RCC 7860 (cell line): Measurements from ENCODE around the gene RXRG.
"Not testable (repeated sequence)": the region's sequence is repeated elsewhere in the genome, so short reads cannot be mapped to it uniquely, and the experiment has no call there.

Experiments used
- DNase-seq: peaks from one replicate; pipeline ENCODE4 v3.0.0-alpha.2; 2015; ENCODE audit warnings: low spot score
- FAIRE-seq: peaks from 2 replicates; lab custom pipeline; 2012; peaks lifted over from hg19 to GRCh38; lab: Jason Lieb, UNC

RXRG gene

DNA sequence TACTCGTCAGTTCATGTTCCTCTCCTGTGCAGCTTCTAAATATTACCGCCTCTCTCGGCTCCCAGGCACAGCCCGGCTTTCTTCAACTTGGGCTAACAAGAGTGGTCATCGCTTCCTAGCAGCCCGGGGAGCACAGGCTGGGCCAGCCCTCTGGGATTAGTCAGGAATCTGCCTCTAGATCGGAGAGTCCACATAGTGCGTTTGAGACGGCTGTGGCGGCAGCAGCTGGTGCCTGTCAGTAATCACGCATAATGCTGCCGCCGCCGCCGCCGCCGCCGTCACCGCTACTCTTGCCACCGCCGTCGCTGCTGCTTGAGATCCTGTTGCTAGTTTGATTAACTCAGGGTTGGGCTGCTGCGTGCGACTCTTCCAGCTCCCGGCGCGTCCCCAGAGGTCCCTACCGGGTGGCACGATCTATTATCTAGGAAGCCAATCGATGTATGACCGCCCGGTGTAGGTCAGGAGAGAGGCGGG lies at the start of gene RXRG:
TSS of gene RXRG (minus strand) at position 230 of the 474 bp plus-strand sequence. CDS start 233 bp downstream, outside the sequence.
- no peak for DNase-seq
- no peak for FAIRE-seq

DNA sequence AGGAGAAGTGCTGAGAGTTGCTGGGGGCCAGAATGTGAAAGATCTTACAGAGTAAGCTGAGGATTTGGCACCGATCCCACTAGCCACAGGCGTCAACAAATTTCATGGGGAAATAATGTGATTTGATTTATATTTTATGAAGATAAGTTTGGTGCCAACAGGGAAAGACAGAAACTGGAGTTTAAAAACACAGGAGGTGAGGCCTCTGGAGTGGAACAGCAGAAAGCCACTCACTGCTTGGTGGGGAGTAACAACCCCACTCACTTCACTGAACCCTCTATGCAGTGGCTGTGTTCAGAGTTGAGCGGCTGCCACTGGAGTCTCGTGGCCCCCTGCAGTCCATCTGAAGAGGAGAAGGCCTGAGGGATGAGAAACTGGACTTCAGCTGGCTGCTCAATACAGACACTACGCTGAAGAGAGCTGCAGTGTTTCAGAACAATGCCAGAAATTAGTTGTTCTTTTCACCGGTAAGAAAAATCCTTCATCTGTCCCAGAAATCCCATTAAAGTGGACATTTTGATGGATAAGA lies 48.0 kb upstream of the RXRG start:
- DNase-seq = no peak
- no peak for FAIRE-seq

DNA sequence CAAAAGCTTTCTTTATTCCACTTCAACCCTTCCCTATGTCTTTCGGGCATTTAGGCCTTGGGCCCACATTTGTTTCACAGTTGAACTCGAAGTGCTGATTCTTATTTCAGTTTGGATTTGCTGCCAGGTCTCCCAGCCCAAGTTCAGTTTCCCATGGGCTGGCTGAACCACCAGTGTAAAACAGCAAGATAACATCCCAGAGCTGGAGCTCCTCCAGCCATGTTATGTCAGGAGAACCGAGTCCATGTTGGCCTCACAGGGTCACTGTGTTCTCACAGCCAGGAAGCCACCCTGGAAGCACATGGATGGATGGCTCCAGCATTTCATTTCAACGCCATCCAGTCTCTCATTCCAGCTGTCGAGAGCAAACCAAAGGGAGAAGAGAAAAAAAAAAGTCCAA lies 45.2 kb upstream of the RXRG start:
- FAIRE-seq (no peak), DNase-seq (no peak)

DNA sequence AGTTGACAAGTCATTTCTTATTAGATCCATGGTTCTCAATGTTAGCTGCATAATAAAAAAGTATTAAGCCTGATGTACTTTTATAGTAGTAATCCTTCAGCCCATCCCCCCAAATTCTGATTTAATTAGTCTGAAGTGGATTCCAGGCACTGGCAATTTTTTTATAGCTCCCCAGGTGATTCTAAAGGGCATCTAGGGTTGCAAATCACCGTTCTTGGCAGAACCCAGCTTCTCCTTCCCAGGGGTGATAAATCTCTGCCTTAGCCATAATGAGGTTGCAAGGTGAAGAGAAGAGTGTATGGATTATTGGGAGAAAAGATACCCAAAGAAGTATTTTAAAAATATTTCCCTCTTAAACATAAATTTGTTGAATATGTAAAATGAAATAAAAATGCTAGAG lies 43.0 kb upstream of the RXRG start:
- DNase-seq (no peak), FAIRE-seq (no peak)

DNA sequence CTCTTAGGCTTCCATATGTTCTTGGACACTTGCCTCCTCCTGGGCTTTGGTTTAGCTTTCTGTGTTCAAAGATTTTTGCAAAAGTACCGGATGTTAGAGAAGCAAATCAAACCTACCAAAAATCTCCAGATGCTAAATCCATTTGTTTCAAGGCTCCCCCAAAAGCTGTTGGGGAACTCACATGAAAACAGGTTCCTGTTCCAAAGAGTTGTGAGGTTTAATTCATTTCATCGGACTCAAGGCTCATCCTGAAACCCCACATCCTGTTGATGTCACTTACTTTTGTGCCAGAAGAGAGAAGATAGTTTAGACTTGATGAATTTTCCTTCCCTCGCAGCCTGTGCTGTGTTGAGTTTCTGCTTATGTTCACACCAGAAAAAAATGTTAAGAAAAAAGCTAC lies 41.7 kb upstream of the RXRG start:
- FAIRE-seq (no peak), DNase-seq (no peak)

DNA sequence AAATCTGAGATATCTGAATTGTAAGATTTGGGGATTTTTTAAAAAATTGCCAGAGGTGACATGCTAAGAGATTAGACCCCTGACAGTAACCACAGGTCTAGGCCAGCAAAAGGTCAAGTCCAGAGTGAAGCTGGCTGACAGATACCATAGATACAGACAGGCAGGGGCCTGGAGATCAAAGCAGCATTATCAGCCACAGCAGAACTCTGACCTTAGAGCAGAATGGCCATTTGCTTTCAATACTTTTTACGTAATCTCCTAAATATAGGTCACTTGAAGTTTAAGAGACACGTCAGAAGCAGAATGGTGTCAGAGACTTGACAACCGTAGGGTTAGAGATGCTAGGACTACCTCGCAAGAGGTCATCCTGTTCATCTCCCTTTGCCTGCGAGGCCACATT lies 40.8 kb upstream of the RXRG start:
- DNase-seq = no peak
- FAIRE-seq = no peak

DNA sequence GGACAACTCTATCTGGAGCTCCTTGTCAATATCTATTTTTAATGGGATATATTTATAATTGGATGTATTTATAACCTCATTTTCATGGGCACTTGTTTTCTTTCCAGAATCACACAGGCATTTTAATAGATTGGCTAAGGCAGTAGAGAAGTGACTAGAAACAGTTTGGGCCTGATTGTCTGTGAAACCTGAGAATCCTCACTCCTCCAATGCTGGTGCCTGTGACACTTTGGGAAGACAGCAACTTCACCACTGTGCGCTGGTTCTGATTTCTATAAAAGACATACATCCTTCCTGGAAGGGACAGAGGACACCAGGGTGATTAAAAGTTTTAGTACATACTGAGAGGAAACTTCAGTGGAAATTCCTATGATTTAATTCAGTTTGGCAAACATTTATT lies 39.6 kb upstream of the RXRG start:
- DNase-seq (no peak), FAIRE-seq (no peak)

DNA sequence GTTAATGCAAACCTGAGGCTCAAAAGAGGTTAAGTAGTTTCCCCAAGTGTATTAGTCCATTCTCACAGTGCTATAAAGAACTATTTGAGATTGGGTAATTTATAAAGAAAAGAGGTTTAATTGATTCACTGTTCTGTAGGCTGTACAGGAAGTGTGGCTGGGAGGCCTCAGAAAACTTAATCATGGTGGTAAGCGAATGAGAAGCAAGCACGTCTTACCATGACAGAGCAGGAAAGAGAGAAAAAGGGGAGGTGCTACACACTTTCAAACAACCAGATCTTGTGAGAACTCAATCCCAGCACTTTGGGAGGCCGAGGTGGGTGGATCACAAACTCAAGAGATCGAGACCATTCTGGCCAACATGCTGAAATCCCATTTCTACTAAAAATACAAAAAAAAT lies 38.5 kb upstream of the RXRG start:
- DNase-seq = no peak
- no peak for FAIRE-seq

DNA sequence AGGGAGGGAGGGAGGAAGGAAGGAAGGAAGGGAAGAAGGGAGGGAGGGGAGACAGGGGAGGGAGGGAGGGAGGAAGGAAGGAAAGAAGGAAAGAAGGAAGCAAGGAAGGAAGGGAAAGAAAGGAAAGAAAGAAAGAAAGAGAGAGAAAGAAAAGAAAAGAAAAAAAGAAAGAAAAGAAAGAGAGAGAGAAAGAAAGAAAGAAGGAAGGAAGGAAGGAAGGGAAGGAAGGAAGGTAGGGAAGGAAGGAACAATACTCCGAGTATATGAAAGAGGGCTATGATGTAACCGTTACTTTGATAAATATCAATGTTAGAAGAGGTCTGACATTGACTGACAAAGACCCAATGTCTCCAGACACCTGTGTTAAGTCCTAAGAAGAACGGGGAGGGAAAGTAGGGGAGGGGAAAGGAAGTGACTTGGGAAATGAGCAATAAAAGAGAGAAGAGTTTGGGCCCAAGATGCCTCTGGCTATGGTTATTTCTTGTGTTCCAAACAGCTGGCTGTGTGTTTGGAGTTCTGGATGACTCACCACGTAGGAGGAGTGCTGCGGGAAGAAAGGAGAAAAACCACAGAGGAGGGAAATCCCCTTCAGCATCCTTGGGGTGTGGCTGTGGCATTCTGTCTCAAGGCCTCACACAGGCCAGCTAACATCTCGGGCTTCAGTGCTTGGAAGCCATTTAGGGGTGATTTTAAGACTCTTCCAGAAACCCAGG lies 37.0 kb upstream of the RXRG start:
- peak; percentile 73 for FAIRE-seq
- peak; percentile 73 for DNase-seq

DNA sequence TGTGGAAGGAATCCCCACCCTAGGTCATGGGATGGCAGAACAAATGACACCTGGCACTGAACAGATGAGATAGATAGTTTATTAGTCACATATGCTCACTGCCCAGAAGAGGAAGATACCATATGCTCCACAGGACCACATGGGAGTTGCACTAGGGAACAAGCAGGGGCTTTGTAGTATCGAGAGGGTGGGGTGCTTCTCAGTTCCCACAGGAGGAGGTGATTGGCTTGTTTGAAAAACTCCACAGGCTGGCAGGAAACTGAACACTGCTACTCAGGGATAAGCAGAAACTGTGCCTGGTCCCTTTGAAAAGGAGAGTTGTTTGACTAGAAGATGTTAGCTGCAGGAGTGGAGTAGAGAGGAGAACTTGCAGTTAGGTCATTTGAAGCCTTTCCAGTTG lies 31.9 kb upstream of the RXRG start:
- DNase-seq = no peak
- no peak for FAIRE-seq

DNA sequence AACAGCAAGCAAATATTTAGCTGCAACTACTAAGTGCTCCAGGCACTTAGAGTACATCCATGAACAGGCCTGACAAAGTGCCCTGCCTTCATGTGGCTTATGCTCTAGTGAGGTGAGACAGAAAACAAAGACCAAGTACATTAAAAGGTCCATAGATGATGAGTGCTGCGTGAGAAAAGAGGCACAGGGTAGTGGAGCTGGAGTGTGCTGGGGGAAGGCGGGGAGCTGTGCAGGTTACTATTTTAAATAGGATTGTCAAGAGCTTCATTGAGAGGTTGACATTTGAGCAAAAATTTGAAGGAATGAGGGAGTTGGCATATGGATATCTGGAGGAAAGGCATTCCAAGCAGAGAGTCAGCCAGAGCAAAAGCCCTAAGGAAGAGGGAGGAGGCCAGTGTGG lies 29.3 kb upstream of the RXRG start:
- DNase-seq = no peak
- no peak for FAIRE-seq

DNA sequence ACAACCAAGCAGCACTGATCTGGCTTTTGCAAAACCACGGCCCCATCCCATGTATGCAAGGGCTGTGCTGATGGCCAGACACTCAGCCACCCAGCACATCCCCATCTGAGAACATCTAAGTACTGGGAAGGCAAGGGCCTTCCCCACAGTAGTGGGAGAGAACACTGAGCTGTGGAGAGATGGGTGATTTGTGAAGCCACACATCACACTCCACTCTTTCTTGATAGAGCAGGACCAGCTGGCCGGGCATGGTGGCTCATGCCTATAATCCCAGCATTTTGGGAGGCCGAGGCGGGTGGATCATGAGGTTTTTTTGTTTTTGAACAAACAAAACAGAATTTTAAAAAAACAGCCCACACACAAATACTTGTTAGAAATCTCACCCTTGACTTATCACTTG lies 28.2 kb upstream of the RXRG start:
- FAIRE-seq = no peak
- no peak for DNase-seq

DNA sequence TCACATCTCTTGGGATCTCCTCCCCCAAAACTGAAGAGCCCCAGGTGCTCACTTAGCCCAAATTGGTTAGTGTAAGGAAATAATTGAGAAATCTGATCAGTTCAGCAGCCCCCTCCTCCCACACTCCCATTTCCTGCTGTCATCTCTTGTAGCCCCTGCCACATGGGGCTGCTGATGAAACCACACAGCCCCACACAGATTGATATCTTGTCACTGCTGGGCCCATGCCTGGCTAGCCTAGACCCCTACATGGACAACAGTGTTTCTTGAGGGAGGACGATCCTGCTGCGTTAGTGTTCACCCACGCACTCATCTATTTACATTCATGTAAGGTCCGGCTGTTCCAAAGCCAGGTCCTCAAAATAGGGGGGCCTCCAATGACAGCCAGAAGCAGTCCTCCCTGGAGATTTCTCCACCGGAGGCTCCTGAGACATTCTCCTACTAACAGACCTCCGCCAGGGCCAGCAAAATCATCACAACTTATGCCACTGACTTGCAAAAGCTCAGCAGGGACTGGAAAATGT lies 23.9 kb upstream of the RXRG start:
- FAIRE-seq (no peak), DNase-seq (no peak)

DNA sequence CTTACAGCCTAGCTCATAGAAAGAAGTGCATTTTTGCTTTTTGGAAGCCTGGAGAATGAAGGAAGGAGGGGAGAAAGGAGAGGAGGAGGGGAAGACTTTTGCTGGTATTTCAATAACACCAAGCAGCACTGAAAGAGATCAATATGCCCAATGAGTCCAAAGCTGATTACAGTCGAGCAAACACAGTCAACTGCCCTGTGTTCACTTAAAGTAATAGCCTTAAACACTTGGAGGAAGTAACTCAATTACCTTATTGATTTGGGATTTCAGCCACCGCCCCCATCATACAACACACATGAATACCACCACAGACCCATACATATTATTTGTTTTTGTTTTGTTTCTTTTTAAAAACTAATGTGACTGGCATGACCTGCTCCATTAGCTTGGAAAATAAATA lies 23.3 kb upstream of the RXRG start:
- no peak for FAIRE-seq
- DNase-seq = no peak

DNA sequence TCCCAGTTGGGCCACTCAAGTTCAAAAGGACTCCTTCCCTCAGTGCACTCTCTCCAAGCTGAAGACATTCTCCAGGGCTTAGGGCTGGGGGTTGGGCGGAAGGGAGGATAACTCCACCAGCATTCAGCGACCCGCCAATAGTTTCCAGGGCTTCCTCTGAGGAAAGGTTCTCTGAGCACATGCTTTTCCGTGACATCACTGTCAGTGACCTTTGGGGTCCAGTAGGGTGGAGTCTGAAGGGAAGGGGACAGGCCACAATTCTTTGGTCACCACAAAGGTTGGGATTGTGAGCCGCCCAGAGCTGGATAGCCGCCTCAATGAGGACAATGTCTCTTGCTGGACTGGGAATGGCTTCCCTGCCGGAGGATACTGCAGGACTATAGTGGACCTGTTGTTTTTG lies 22.8 kb upstream of the RXRG start:
- DNase-seq (no peak), FAIRE-seq (no peak)

DNA sequence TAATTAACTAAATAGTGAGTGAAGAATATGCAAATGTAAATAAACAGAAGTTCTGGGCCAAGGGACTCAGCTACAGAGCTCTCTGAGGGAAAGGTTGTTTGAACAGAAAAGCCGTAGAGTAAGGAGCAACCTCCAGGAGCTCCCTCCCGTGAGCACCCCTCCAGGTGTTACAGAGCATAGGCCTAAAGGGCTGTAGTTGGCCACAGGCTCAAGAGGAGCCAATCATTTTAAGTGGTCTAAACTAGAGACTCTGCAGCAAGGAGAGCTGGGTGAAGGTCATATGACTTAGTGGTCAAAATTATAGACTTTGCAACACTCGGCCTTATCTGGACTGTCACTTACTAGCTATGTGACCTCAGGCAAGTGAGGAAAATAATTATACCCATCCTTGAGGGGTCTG lies 19.1 kb upstream of the RXRG start:
- no peak for FAIRE-seq
- no peak for DNase-seq

DNA sequence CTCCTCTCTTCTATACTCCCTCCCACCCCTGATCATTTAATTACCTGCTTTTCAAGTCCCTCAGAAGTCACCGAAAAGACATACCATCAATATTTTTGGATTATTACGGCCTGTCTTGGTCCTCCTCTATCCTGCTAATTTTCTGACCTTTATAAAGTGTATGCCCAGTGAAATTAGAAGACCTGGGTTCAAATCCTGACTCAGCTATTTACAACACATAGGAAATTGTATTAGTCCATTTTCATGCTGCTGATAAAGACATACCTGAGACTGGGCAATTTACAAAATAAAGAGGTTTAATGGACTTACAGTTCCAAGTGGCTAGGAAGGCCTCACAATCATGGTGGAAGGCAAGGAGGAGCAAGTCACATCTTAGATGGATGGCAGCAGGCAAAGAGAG lies 14.8 kb upstream of the RXRG start:
- FAIRE-seq, DNase-seq: not testable (repeated sequence)

DNA sequence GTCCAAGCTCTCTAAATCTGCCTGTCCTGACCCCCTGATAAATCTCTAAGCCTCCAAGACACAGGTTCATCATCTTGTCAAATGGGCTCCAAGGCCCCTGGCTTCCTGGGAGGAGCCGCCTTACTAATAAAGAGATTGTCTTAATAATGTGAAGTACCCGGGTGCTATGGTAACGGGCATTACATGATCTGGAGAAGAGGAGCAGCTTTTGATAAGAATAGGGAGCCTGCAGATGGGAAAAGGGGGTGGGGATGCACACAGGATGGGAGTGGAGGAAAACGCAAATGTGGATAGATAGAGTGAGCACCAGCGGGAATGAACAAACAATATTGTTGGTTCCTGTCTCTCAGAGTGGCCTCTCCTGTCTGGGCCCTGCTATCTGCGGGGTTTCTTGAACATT lies 11.9 kb upstream of the RXRG start:
- no peak for FAIRE-seq

DNA sequence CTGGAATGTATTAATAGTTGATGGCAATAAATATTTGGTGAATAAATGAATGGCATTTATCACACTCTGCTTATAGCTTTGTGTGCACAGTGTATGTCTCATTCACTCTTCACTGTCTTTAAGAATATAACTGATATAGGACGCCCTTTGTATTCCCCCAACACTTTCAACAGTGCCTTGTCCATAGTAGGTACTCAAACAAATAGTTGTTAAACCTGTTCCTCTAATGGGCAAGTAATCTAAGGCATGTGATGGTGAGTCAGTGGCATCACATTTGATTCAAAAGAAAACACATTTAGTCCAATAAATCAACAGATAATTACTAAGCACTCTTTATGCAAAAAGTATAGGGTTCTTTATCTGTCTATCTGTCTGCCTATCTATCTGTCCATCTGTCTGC lies 11.2 kb upstream of the RXRG start:
- DNase-seq = no peak
- no peak for FAIRE-seq

More for the DNA sequence above, 11.9 kb upstream of the RXRG start:
- DNase-seq = no peak

DNA sequence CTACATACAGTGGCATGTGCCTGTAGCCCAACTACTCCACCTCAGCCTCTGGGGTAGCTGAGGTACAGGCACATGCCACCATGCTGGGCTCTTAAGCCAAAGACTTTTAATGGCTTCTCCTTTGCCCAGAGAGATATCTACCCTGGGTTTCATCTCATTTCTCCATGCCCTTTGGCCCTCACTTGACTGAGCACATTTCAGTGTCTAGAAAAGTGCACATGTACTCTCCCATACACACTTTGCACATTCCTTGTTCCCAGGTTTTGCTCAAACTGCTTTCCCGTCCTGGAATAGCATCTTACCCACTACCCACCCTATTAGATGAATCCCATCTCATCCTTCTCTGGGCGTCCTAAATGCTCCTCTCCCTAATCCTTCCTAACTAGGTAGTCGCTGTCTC lies 10.2 kb upstream of the RXRG start:
- no peak for DNase-seq
- no peak for FAIRE-seq

DNA sequence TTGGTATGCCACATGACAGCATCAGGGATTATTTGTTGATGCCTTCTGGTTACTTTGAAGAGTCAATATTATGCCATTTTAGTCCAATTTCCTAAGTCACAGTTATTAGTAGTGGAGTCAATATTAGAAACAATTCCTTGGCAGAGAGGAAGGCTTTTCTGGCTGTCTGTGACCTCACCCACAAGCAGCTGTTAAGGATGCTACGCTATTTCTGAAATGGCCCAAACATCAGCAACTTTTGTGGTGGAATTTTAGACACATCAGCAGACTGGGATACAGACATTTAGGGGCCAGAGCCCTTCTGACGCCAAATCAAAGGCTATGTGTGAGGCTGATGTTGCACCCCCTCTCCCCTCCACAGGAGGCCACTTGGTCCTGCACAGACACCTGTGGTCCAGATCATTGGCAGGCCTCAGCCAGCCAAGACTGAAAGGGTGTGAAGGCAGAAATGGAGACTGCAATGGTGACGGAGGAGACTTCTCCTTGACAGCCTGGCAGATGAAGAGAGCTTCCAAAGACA lies 9.2 kb upstream of the RXRG start:
- FAIRE-seq (no peak), DNase-seq (no peak)

DNA sequence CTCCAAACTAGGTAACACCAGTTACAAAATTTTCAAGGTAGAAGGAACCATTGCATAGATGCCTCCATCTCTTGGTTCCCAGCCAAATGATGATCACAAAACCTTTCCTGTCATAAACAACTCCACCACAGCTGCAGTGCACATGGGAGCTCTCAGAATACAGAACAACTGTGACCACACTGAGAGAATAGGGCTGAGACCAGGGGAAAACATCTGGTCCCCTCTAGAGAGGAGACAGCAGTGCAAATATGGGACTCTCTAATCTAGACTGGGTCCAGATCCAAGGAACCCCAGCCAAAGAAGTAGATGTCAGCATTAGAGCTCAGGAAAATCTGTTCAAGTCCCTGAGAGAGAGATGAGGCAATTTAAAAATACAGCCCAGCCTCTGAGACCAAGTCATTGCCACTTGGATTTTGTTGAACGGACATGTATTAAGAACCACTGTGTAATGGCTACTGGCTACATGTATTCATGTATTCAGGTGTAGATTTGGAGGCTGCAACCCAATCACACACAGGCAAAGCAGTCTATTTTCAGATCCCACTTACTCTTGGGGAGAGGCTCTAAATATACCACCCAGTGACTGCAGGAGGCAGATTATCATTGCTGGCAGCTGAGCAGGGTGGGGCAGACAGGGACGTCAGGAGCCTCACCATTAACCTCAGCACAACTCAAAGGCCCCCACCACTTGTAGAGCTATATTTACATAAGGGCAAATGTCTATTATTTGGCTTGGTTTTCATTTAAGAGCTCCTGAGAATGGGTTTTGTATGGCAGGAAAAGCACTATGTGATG lies 7.6 kb upstream of the RXRG start:
- no peak for FAIRE-seq
- no peak for DNase-seq
